ENCODE data around the gene PCIF1.
"Not testable (repeated sequence)": the region's sequence is repeated elsewhere in the genome, so short reads cannot be mapped to it uniquely, and the experiment has no call there.

The PCIF1 gene

GRCh38 chr20:45994761-45995493 lies 60.4 kb downstream of the PCIF1 start:
- no peak for DNase-seq (ENCODE audit: low read depth in 2 of 2)

- DNase-seq (ENCODE audit: low read depth in 2 of 2): not testable (repeated sequence)
Measured at GRCh38 chr20:45995495-45996097, 61.1 kb downstream of the PCIF1 start.

- no peak for DNase-seq (ENCODE audit: low read depth in 2 of 2)
Measured at GRCh38 chr20:45997187-45997586, 62.7 kb downstream of the PCIF1 start.

All from activated CD4-positive, alpha-beta T cell treated with anti-CD3 and anti-CD28 coated beads for 24 hours (primary cell).